HepG2 (cell line): ENCODE results near the gene INO80B. TPM values are rescaled to one million over a fixed set of nuclear protein-coding genes. Genes with fewer than 3 reads are reported as not detected.

Experiments
- GLMP ChIP-seq: sonication (generic); formaldehyde crosslinking; IDR thresholded peaks from 2 replicates; pipeline ENCODE4 v1.9.0; 2021; ENCODE audit warnings: missing genetic modification reagents, mild to moderate bottlenecking, borderline replicate concordance
- HNRNPL ChIP-seq: fragments of 200-400 bp; formaldehyde crosslinking; IDR thresholded peaks from 2 replicates; pipeline ENCODE4 v1.6.1; 2017; ENCODE audit warnings: mild to moderate bottlenecking, low read depth, low read length
- PITX1 ChIP-seq: sonication (generic); formaldehyde crosslinking; IDR thresholded peaks from 2 replicates; pipeline ENCODE4 v1.5.1; 2020; ENCODE audit warnings: mild to moderate bottlenecking, missing genetic modification reagents
- RCOR2 ChIP-seq: IDR thresholded peaks from 2 replicates; pipeline ENCODE4 v1.6.1; 2016; ENCODE audit warnings: missing biosample characterization, missing genetic modification reagents
- RFXANK ChIP-seq: IDR thresholded peaks from 2 replicates; pipeline ENCODE4 v1.6.1; 2016
- ZBTB40 ChIP-seq, 2 experiments: fragments of 450-650 bp in 1 of 2; sonication (generic) in 1 of 2; formaldehyde crosslinking in 1 of 2; IDR thresholded peaks; 2 replicates each; pipeline versions ENCODE4 v1.6.1 to v1.8.0; 2016 to 2022; ENCODE audit warnings: antibody characterized with exemption in 1 of 2, mild to moderate bottlenecking in 1 of 2, missing genetic modification reagents in 1 of 2
- ZNF33B ChIP-seq: sonication (generic); formaldehyde crosslinking; IDR thresholded peaks from 2 replicates; pipeline ENCODE4 v1.5.1; 2020; ENCODE audit warnings: mild to moderate bottlenecking, missing genetic modification reagents
- ZNF790 ChIP-seq: sonication (generic); formaldehyde crosslinking; IDR thresholded peaks from 2 replicates; pipeline ENCODE4 v1.8.0; 2022; ENCODE audit warnings: missing genetic modification reagents, mild to moderate bottlenecking, borderline replicate concordance
- ZNF841 ChIP-seq: sonication (generic); formaldehyde crosslinking; IDR thresholded peaks from 2 replicates; pipeline ENCODE4 v1.8.1; 2023; ENCODE audit warnings: missing genetic modification reagents, borderline replicate concordance
- polyA plus RNA-seq, 8 experiments: library from polyadenylated mRNA; depleted of rRNA in 3 of 8; stranded (reverse) in 7 of 8; unstranded in 1 of 8; fragments of >200 nt; fragmentation: Illumina TruSeq in 4 of 8; extraction: Trizol in 4 of 8; gene quantifications; 2 replicates each; pipeline versions ENCODE4 v1.2.1 to v1.2.3, GENCODE V29; 2011 to 2016; ENCODE audit warnings: low read depth in 4 of 8, missing spikeins in 1 of 8, mixed read lengths in 1 of 8; ENCODE audit not compliant: insufficient read depth in 1 of 8
- total RNA-seq, 5 experiments: library from RNA; depleted of rRNA; stranded (reverse); fragments of >200 nt; fragmentation: Illumina TruSeq; extraction: Trizol; gene quantifications; 2 replicates each; pipeline ENCODE4 v1.2.3, GENCODE V29; 2016; ENCODE audit warnings: low read depth in 1 of 5
- TF ChIP-seq, protein P1 (sequence below): sonication (generic); formaldehyde crosslinking; IDR thresholded peaks from 2 replicates; pipeline ENCODE4 v1.5.0; 2020; ENCODE audit warnings: missing genetic modification reagents
- TF ChIP-seq, protein P2 (sequence below): sonication (generic); formaldehyde crosslinking; IDR thresholded peaks from 2 replicates; pipeline ENCODE4 v1.4.0; 2020; ENCODE audit warnings: missing genetic modification reagents, low read depth, mild to moderate bottlenecking, borderline replicate concordance
- TF ChIP-seq, protein P3 (sequence below): sonication (generic); formaldehyde crosslinking; IDR thresholded peaks from 2 replicates; pipeline ENCODE4 v1.4.0; 2020; ENCODE audit warnings: missing genetic modification reagents

The INO80B gene
- total and polyA plus RNA-seq, 2 of the 13 experiments (the other 11 are each of a cell fraction or from before 2014, with no cell fraction given): 6.2 to 14.5 TPM

- TF ChIP-seq, protein P1, sequence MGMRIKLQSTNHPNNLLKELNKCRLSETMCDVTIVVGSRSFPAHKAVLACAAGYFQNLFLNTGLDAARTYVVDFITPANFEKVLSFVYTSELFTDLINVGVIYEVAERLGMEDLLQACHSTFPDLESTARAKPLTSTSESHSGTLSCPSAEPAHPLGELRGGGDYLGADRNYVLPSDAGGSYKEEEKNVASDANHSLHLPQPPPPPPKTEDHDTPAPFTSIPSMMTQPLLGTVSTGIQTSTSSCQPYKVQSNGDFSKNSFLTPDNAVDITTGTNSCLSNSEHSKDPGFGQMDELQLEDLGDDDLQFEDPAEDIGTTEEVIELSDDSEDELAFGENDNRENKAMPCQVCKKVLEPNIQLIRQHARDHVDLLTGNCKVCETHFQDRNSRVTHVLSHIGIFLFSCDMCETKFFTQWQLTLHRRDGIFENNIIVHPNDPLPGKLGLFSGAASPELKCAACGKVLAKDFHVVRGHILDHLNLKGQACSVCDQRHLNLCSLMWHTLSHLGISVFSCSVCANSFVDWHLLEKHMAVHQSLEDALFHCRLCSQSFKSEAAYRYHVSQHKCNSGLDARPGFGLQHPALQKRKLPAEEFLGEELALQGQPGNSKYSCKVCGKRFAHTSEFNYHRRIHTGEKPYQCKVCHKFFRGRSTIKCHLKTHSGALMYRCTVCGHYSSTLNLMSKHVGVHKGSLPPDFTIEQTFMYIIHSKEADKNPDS (CRISPR knock-in tag): no peak
- no peak for TF ChIP-seq ZNF790
- TF ChIP-seq, protein P2, sequence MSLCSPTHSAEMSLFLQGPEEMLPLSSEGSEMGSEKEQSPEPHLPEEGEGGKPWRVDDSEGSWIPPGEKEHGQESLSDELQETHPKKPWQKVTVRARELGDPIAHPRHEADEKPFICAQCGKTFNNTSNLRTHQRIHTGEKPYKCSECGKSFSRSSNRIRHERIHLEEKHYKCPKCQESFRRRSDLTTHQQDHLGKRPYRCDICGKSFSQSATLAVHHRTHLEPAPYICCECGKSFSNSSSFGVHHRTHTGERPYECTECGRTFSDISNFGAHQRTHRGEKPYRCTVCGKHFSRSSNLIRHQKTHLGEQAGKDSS (CRISPR knock-in tag): no peak
- TF ChIP-seq, protein P3, sequence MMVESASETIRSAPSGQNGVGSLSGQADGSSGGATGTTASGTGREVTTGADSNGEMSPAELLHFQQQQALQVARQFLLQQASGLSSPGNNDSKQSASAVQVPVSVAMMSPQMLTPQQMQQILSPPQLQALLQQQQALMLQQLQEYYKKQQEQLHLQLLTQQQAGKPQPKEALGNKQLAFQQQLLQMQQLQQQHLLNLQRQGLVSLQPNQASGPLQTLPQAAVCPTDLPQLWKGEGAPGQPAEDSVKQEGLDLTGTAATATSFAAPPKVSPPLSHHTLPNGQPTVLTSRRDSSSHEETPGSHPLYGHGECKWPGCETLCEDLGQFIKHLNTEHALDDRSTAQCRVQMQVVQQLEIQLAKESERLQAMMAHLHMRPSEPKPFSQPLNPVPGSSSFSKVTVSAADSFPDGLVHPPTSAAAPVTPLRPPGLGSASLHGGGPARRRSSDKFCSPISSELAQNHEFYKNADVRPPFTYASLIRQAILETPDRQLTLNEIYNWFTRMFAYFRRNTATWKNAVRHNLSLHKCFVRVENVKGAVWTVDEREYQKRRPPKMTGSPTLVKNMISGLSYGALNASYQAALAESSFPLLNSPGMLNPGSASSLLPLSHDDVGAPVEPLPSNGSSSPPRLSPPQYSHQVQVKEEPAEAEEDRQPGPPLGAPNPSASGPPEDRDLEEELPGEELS (CRISPR knock-in tag): no peak; the same call in none of the 2 replicates
- peak; percentile 66 for TF ChIP-seq PITX1 (CRISPR knock-in tag)
- no peak for TF ChIP-seq GLMP (CRISPR knock-in tag)
- no peak for TF ChIP-seq HNRNPL
- no peak for TF ChIP-seq RFXANK (CRISPR knock-in tag)
- peak; percentile 64 for TF ChIP-seq RCOR2 (CRISPR knock-in tag)
- no peak for TF ChIP-seq ZNF841
- no peak for TF ChIP-seq ZBTB40 (IDR thresholded peaks at IDR 0.05)
- TF ChIP-seq ZBTB40 (CRISPR knock-in tag; IDR thresholded peaks at IDR 0.05): no peak; the same call in 1 of the 2 replicates
- TF ChIP-seq ZNF33B (CRISPR knock-in tag): no peak
Measured at GRCh38 chr2:74447230-74447999, 7.5 kb upstream of the INO80B start (continued).
